Upper lobe of left lung (tissue), 6 donors: Measurements from ENCODE around the gene ARFRP1. TPM values are rescaled to one million over a fixed set of nuclear protein-coding genes. Genes with fewer than 3 reads are reported as not detected.

ENCODE experiments used
- ATAC-seq, 2 donors: fragments of 200-7000 bp; cut with Tn5 transposase; one replicate each; pipeline ENCODE4 v1.9.1; 2022; ENCODE audit warnings: mild to moderate bottlenecking in 2 of 2, moderate library complexity in 2 of 2; ENCODE audit not compliant: low FRiP score in 2 of 2
- DNase-seq, 2 donors: peaks; one replicate each; pipeline ENCODE4 v3.0.0-alpha.2; 2019 to 2020
- H3K27ac ChIP-seq, 4 donors: fragments of 200-600 bp; sonication (generic); one replicate each; pipeline ENCODE4 v1.5.1; 2016 to 2019
- H3K27me3 ChIP-seq, 4 donors: fragments of 200-600 bp; sonication (generic); one replicate each; pipeline ENCODE4 v1.5.1; 2017 to 2019
- H3K36me3 ChIP-seq, 4 donors: fragments of 200-600 bp; sonication (generic); one replicate each; pipeline ENCODE4 v1.5.1; 2016 to 2019
- H3K4me1 ChIP-seq, 4 donors: fragments of 200-600 bp; sonication (generic); one replicate each; pipeline ENCODE4 v1.5.1; 2018 to 2019
- H3K4me3 ChIP-seq, 4 donors: fragments of 200-600 bp; sonication (generic); one replicate each; pipeline ENCODE4 v1.5.1; 2017 to 2019; ENCODE audit warnings: mild to moderate bottlenecking in 2 of 4, moderate library complexity in 1 of 4
- H3K9me3 ChIP-seq, 4 donors: fragments of 200-600 bp; sonication (generic); one replicate each; pipeline ENCODE4 v1.5.1; 2018 to 2019
- CTCF ChIP-seq, 6 experiments: fragments of 450-650 bp in 4 of 6; fragments of 200-600 bp in 2 of 6; sonication (generic) in 2 of 6; IDR thresholded peaks; one replicate each; pipeline ENCODE4 v1.5.1; 2016 to 2019; ENCODE audit warnings: antibody characterized with exemption in 6 of 6
- EP300 ChIP-seq, 4 donors: sonication (generic); formaldehyde crosslinking; IDR thresholded peaks; one replicate each; pipeline ENCODE4 v1.5.1; 2017; ENCODE audit warnings: antibody characterized with exemption in 4 of 4, control low read depth in 2 of 4
- POLR2A ChIP-seq, 4 donors: fragments of 450-650 bp; IDR thresholded peaks; one replicate each; pipeline ENCODE4 v1.5.1; 2016 to 2017; ENCODE audit warnings: antibody characterized with exemption in 4 of 4, mild to moderate bottlenecking in 2 of 4
- POLR2AphosphoS5 ChIP-seq, 2 donors: sonication (generic); formaldehyde crosslinking; IDR thresholded peaks; one replicate each; pipeline ENCODE4 v1.5.1; 2017; ENCODE audit warnings: antibody characterized with exemption in 2 of 2
- WGBS, 2 donors: methylation state at CpG; one replicate each; pipeline ENCODE4 v1.1.5; 2017 to 2018; 5-methylcytosine and 5-hydroxymethylcytosine counted together
- total RNA-seq, 6 donors: library from RNA; depleted of rRNA in 4 of 6; stranded (reverse); fragments of >200 nt in 4 of 6; gene quantifications; one replicate each; pipeline versions ENCODE4 v1.1.0 to v1.2.1, GENCODE V29; 2016 to 2021
- donor health status: DM: no; HTN: no; CAD: no; lungs with moderate emphysema.
- donor health status: DM: no; HTN: yes; CAD: no; lungs with severe emphysema.

Gene ARFRP1
- total RNA-seq, 6 donors from 2014 or later, result 26.8 to 56.4 (median 46.3) TPM

GRCh38 chr20:63714858-63715257 is 7.1 kb upstream of the ARFRP1 start:
- TF ChIP-seq EP300 (IDR thresholded peaks at IDR 0.05) (no peak), CTCF (IDR thresholded peaks at IDR 0.05) (no peak), POLR2A (IDR thresholded peaks at IDR 0.05) (no peak), POLR2AphosphoS5 (IDR thresholded peaks at IDR 0.05) (no peak)
- ATAC-seq (no peak), DNase-seq (no peak)
- Histone ChIP-seq H3K9me3 (peaks cover 0 to 16% (median 9%) of the 10 kb centered on the region in 4 donors), H3K4me3 (no peak overlapping the region), H3K36me3 (peaks cover 7 to 74% (median 48%) of the 10 kb centered on the region in 4 donors), H3K4me1 (no peaks in the 10 kb centered on the region), H3K27me3 (no peaks in the 10 kb centered on the region), H3K27ac (no peak overlapping the region)
- WGBS, 2 donors, result 97% methylated on average over 5 of the region's 5 CpGs

GRCh38 chr20:63712191-63712590 is 4.4 kb upstream of the ARFRP1 start:
- Histone ChIP-seq H3K27ac (no peak overlapping the region), H3K4me3 (no peak overlapping the region), H3K4me1 (peaks cover 11 to 19% (median 13%) of the 10 kb centered on the region in 4 donors), H3K36me3 (peaks cover 7 to 62% (median 36%) of the 10 kb centered on the region in 4 donors), H3K27me3 (no peaks in the 10 kb centered on the region), H3K9me3 (peaks cover 0 to 9% (median 7%) of the 10 kb centered on the region in 4 donors)
- TF ChIP-seq POLR2A (IDR thresholded peaks at IDR 0.05) (no peak), POLR2AphosphoS5 (IDR thresholded peaks at IDR 0.05) (no peak), EP300 (IDR thresholded peaks at IDR 0.05) (no peak), CTCF (IDR thresholded peaks at IDR 0.05) (no peak)
- WGBS, 2 donors, result 95 to 100% methylated on average over 1 of the region's 1 CpG
- ATAC-seq (no peak), DNase-seq (no peak)

GRCh38 chr20:63711085-63711645 is 3.4 kb upstream of the ARFRP1 start:
- WGBS, 2 donors, result 83 to 86% methylated on average over 11 to 12 of the region's 12 CpGs
- H3K27me3 ChIP-seq, result no peaks in the 10 kb centered on the region
- DNase-seq, result no peak
- H3K36me3 ChIP-seq, result peaks cover 9 to 59% (median 39%) of the 10 kb centered on the region in 4 donors
- H3K27ac ChIP-seq, result no peak overlapping the region
- no peak for ATAC-seq
- H3K4me3 ChIP-seq, result no peak overlapping the region
- TF ChIP-seq POLR2AphosphoS5 (IDR thresholded peaks at IDR 0.05) (no peak), EP300 (IDR thresholded peaks at IDR 0.05) (no peak)
- peaks cover 0 to 9% (median 7%) of the 10 kb centered on the region in 4 donors for H3K9me3 ChIP-seq
- H3K4me1 ChIP-seq, result peaks cover 21 to 29% (median 23%) of the 10 kb centered on the region in 4 donors

- Histone ChIP-seq H3K27ac (no peak overlapping the region), H3K36me3 (peaks cover 24 to 64% (median 50%) of the 10 kb centered on the region in 4 donors), H3K4me1 (peaks cover 24 to 33% (median 26%) of the 10 kb centered on the region in 4 donors), H3K27me3 (no peaks in the 10 kb centered on the region), H3K4me3 (peak overlapping the region in 3 of 4 donors; percentile 79 to 98 (median 96)), H3K9me3 (no peaks in the 10 kb centered on the region)
- WGBS, 2 donors, result 89 to 95% methylated on average over 17 of the region's 17 CpGs
- DNase-seq (no peak), ATAC-seq (no peak)
- TF ChIP-seq POLR2AphosphoS5 (IDR thresholded peaks at IDR 0.05), result no peak
- TF ChIP-seq CTCF (IDR thresholded peaks at IDR 0.05), result no peak
- no peak for TF ChIP-seq EP300 (IDR thresholded peaks at IDR 0.05)
- no peak for TF ChIP-seq POLR2A (IDR thresholded peaks at IDR 0.05)
Measured at GRCh38 chr20:63709149-63709527, 1.4 kb upstream of the ARFRP1 start.

- WGBS, 2 donors, result 60 to 66% methylated on average over 22 to 28 of the region's 67 CpGs
Measured at GRCh38 chr20:63708301-63709148, 749 bp upstream of the ARFRP1 start.

More at GRCh38 chr20:63708301-63709148, 749 bp upstream of the ARFRP1 start:
- ATAC-seq (no peak), DNase-seq (peak in 1 of 2 donors; percentile 23)
- Histone ChIP-seq H3K27me3 (no peaks in the 10 kb centered on the region), H3K36me3 (peaks cover 24 to 70% (median 52%) of the 10 kb centered on the region in 4 donors), H3K9me3 (no peaks in the 10 kb centered on the region), H3K27ac (peak overlapping the region; percentile 89 to 93 (median 92)), H3K4me3 (peak overlapping the region; percentile 79 to 98 (median 92)), H3K4me1 (peaks cover 24 to 33% (median 26%) of the 10 kb centered on the region in 4 donors)
- no peak for TF ChIP-seq CTCF (IDR thresholded peaks at IDR 0.05)
- TF ChIP-seq EP300 (IDR thresholded peaks at IDR 0.05), result no peak
- TF ChIP-seq POLR2A (IDR thresholded peaks at IDR 0.05), result no peak
- TF ChIP-seq POLR2AphosphoS5 (IDR thresholded peaks at IDR 0.05), result no peak
